Heart left ventricle (tissue), 16 donors: ENCODE data around the gene MARCHF3. TPM values are rescaled to one million over a fixed set of nuclear protein-coding genes. Genes with fewer than 3 reads are reported as not detected.

Experiments used
- ATAC-seq, 4 donors: fragments of 200-7000 bp; cut with Tn5 transposase; one replicate each; pipeline ENCODE4 v1.9.1; 2020 to 2022; ENCODE audit warnings: moderate library complexity in 4 of 4, mild to moderate bottlenecking in 3 of 4, moderate number of reproducible peaks in 1 of 4
- DNase-seq, 5 donors: peaks; one replicate each; pipeline ENCODE4 v3.0.0-alpha.2; 2020
- H3K27ac ChIP-seq, 12 donors: fragments of 200-600 bp; sonication (generic) in 4 of 12; one replicate each; pipeline versions ENCODE4 v1.5.0 to v1.8.0; 2016 to 2022; ENCODE audit warnings: mild to moderate bottlenecking in 2 of 12
- H3K27me3 ChIP-seq, 9 donors: fragments of 200-600 bp; sonication (generic) in 2 of 9; one replicate each; pipeline versions ENCODE4 v1.5.1 to v1.8.0; 2016 to 2022; ENCODE audit warnings: mild to moderate bottlenecking in 3 of 9
- H3K36me3 ChIP-seq, 9 donors: fragments of 200-600 bp; sonication (generic) in 2 of 9; one replicate each; pipeline versions ENCODE4 v1.5.0 to v1.8.0; 2018 to 2022; ENCODE audit warnings: mild to moderate bottlenecking in 2 of 9
- H3K4me1 ChIP-seq, 12 donors: fragments of 200-600 bp; sonication (generic) in 4 of 12; one replicate each; pipeline versions ENCODE4 v1.5.0 to v1.8.0; 2016 to 2022; ENCODE audit warnings: mild to moderate bottlenecking in 3 of 12
- H3K4me3 ChIP-seq, 12 donors: fragments of 200-600 bp; sonication (generic) in 4 of 12; one replicate each; pipeline versions ENCODE4 v1.5.0 to v1.8.0; 2017 to 2022; ENCODE audit warnings: mild to moderate bottlenecking in 9 of 12, moderate library complexity in 4 of 12
- H3K9me3 ChIP-seq, 12 donors: fragments of 200-600 bp; sonication (generic) in 4 of 12; one replicate each; pipeline versions ENCODE4 v1.5.0 to v1.8.0; 2016 to 2022; ENCODE audit warnings: mild to moderate bottlenecking in 1 of 12
- POLR2A ChIP-seq, 2 donors: fragments of 450-650 bp; IDR thresholded peaks; one replicate each; pipeline ENCODE4 v1.6.1; 2017; ENCODE audit warnings: antibody characterized with exemption in 2 of 2, mild to moderate bottlenecking in 2 of 2, moderate library complexity in 2 of 2
- WGBS, 4 donors: extraction: QIAGEN DNeasy Blood & Tissue Kit in 2 of 4; methylation state at CpG; one replicate each; pipeline versions ENCODE4 v1.1.5 to v1.1.7; 2013 to 2018; 5-methylcytosine and 5-hydroxymethylcytosine counted together
- intact Hi-C, 10 donors: fragments of 100-400 bp; cut with DNase I; formaldehyde crosslinking; loops; one replicate each; pipeline versions ENCODE4 v1.11.1 to v1.14.2; 2022
- polyA plus RNA-seq, 2 donors: library from polyadenylated mRNA; stranded (reverse); fragments of 200-250 nt; gene quantifications; one replicate each; pipeline ENCODE4 v1.2.3, GENCODE V29; 2013
- total RNA-seq, 9 donors: library from RNA; depleted of rRNA in 2 of 9; stranded (reverse); fragments of >200 nt in 2 of 9; fragmentation: NEBNext Ultra II Directional in 3 of 9; extraction: Animal tissue kit (Norgen Biotek cat#: 25700) in 3 of 9; gene quantifications; one replicate each; pipeline versions ENCODE4 v1.1.0 to v1.2.4, GENCODE V29; 2016 to 2023
- TF ChIP-seq, protein P1 (sequence below), 12 donors: fragments of 200-600 bp; sonication (generic) in 4 of 12; IDR thresholded peaks; one replicate each; pipeline versions ENCODE4 v1.5.0 to v1.8.0; 2018 to 2022; ENCODE audit warnings: antibody characterized with exemption in 12 of 12, mild to moderate bottlenecking in 5 of 12
- donor health status: ischemic (EF 13 %, LVEDD 7.1; RV severe dilation, severe dysfunction).
- donor health status: healthy with polysubstance abuse.
- donor health status: DM: no; HTN: yes; CAD: no.
- donor health status: DM: no; HTN: no; CAD: no.
- donor health status: ischemic (EF 25% LVEDD 6.9; RV normal size, moderate dysfunction).
- donor health status: ischemic (EF 25% LVEDD 5.7; RV mildly dilated, moderate dysfunction).
- donor health status: healthy.
- donor health status: DM: yes; HTN: yes; CAD: no.
- donor health status: ischemic (EF 35%, LVEDD 5.7; RV mildly dilated, moderate dysfunction).
- donor health status: nonischemic (EF 11% LVEDD 7.7; RV severe dilation, severe dysfunction).
- donor health status: DM: yes; HTN: yes; CAD: no.
- donor health status: PGD.
- donor health status: ischemic (EF 29% LVEDD 5.4; RV normal size, mild dysfunction).
- donor health status: nonischemic (EF 23%, LVEDD 6.1; RV moderate dilation, normal function).

MARCHF3 gene
- total and polyA plus RNA-seq, 11 donors = 9.9 to 113 (median 38.0) TPM

DNA sequence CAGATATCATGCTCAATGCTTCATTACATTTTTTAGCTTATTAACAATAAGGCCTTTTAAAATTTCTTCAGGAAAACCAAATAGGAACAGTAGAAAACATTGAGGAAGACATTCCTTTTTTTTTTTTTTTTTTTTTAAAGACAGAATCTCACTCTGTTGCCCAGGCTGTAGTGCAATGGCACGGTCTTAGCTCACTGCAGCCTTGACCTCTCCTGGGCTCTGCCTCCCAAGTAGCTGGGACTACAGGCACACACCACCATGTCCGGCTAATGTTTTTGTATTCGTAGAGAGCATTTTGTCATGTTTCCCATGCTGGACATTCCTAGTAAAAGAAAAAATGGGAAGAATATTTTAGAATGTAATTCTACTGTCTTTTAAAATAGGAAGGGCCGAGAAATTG is 193.1 kb downstream of the MARCHF3 start:
- Histone ChIP-seq H3K9me3 (no peaks in the 10 kb centered on the region), H3K4me3 (no peak overlapping the region), H3K27ac (no peak overlapping the region), H3K27me3 (no peaks in the 10 kb centered on the region), H3K4me1 (no peaks in the 10 kb centered on the region), H3K36me3 (peaks cover 0 to 36% (median 0%) of the 10 kb centered on the region in 9 donors)
- DNase-seq (no peak), ATAC-seq (no peak)
- WGBS, 4 donors = 98 to 100% (median 98%) methylated on average over 4 of the region's 4 CpGs
- TF ChIP-seq, protein P1, sequence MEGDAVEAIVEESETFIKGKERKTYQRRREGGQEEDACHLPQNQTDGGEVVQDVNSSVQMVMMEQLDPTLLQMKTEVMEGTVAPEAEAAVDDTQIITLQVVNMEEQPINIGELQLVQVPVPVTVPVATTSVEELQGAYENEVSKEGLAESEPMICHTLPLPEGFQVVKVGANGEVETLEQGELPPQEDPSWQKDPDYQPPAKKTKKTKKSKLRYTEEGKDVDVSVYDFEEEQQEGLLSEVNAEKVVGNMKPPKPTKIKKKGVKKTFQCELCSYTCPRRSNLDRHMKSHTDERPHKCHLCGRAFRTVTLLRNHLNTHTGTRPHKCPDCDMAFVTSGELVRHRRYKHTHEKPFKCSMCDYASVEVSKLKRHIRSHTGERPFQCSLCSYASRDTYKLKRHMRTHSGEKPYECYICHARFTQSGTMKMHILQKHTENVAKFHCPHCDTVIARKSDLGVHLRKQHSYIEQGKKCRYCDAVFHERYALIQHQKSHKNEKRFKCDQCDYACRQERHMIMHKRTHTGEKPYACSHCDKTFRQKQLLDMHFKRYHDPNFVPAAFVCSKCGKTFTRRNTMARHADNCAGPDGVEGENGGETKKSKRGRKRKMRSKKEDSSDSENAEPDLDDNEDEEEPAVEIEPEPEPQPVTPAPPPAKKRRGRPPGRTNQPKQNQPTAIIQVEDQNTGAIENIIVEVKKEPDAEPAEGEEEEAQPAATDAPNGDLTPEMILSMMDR (IDR thresholded peaks at IDR 0.05) = no peak
- no peak for TF ChIP-seq POLR2A (IDR thresholded peaks at IDR 0.05)
- intact Hi-C loops = loop anchor here (2.0 to 10.0 kb wide), 8 partner anchors 205 to 660 kb away; no protein-coding TSS in a partner anchor

DNA sequence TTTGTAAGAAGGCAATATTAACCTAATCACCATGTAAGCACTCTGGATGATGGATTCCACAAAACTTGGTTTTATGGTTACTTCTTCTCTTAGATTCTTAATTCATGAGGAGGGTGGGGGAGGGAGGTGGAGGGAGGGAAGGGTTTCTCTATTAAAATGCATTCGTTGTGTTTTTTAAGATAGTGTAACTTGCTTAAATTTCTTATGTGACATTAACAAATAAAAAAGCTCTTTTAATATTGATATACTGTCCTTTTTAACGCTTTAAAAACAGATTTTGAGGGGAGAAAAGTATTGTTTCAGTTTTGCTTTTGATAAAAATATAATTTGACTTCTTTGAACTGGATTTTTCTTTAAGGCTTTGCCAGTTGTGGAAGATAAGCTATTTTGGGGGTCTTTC is 193.6 kb downstream of the MARCHF3 start:
- Histone ChIP-seq H3K4me3 (no peak overlapping the region), H3K4me1 (no peaks in the 10 kb centered on the region), H3K9me3 (no peaks in the 10 kb centered on the region), H3K27ac (no peak overlapping the region), H3K27me3 (no peaks in the 10 kb centered on the region), H3K36me3 (peaks cover 0 to 41% (median 0%) of the 10 kb centered on the region in 9 donors)
- TF ChIP-seq POLR2A (IDR thresholded peaks at IDR 0.05) = no peak
- TF ChIP-seq, protein P1 (IDR thresholded peaks at IDR 0.05) = no peak
- intact Hi-C loops = loop anchor here (2.0 to 10.0 kb wide), 8 partner anchors 206 to 661 kb away; no protein-coding TSS in a partner anchor
- DNase-seq (no peak), ATAC-seq (no peak)
- WGBS, 4 donors = 90 to 96% (median 94%) methylated on average over 2 of the region's 2 CpGs

DNA sequence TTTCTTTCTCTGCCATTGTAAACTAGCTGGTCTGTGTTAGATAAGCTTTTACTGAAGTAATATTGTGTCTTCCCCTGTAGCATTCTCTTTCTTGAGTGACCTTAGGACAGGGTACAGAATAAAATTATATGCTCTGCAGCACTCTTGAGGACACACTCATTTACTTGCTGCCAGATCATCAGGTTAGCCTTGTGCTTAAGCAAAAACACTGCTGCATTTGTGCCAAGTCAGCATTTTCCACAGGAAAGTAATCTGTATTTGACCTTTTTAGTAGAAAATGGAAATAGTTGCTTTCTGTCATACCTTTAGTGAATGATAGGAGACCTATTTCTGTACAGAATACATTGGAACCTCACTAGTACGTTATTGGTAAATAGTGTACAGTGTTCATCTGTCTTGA is 199.2 kb downstream of the MARCHF3 start:
- no peak for DNase-seq
- intact Hi-C loops = loop anchor here in 2 of 10 donors (10.0 kb wide), 2 partner anchors 214 to 654 kb away; no protein-coding TSS in a partner anchor

DNA sequence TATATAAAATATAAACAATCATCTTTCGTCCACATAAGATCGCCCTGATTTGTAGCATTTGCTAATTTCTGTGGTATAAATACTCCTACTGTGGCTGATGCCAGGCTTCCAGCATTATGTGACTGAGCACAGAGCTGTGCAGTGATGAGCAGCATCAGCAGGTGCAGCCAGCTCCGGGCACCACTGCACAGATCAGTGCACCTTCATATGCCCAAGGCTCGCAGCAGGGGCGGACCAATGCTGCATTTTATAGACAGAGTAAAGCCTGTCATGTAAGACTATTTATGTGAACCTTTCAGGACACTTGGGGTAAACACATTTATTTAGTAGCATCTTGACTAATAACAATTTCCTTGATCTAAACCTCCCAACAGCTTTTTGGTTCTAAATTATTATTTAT is 200.3 kb downstream of the MARCHF3 start:
- Histone ChIP-seq H3K9me3 (no peaks in the 10 kb centered on the region), H3K36me3 (peaks cover 0 to 88% (median 0%) of the 10 kb centered on the region in 9 donors), H3K27ac (no peak overlapping the region), H3K27me3 (no peaks in the 10 kb centered on the region), H3K4me1 (no peaks in the 10 kb centered on the region), H3K4me3 (no peak overlapping the region)
- ATAC-seq (no peak), DNase-seq (no peak)
- intact Hi-C loops = loop anchor here in 2 of 10 donors (10.0 kb wide), 2 partner anchors 215 to 655 kb away; no protein-coding TSS in a partner anchor
- WGBS, 4 donors = 90 to 99% (median 96%) methylated on average over 5 of the region's 5 CpGs
- TF ChIP-seq, protein P1 (IDR thresholded peaks at IDR 0.05) = no peak
- no peak for TF ChIP-seq POLR2A (IDR thresholded peaks at IDR 0.05)

More for the DNA sequence above, 199.2 kb downstream of the MARCHF3 start:
- Histone ChIP-seq H3K27ac (no peak overlapping the region), H3K27me3 (no peaks in the 10 kb centered on the region), H3K4me3 (no peak overlapping the region), H3K4me1 (no peaks in the 10 kb centered on the region), H3K9me3 (no peaks in the 10 kb centered on the region), H3K36me3 (peaks cover 0 to 85% (median 0%) of the 10 kb centered on the region in 9 donors)
- 44 to 92% (median 86%) methylated on average over 1 of the region's 1 CpG for WGBS, 4 donors
- no peak for ATAC-seq
- TF ChIP-seq, protein P1 (IDR thresholded peaks at IDR 0.05) = no peak
- no peak for TF ChIP-seq POLR2A (IDR thresholded peaks at IDR 0.05)
